Effector CD4-positive, alpha-beta T cell (primary cell): ENCODE data around the gene FNDC4.
A peak's percentile ranks its signal among the peaks of the same experiment; 100 is the strongest.
"Not testable (repeated sequence)": the region's sequence is repeated elsewhere in the genome, so short reads cannot be mapped to it uniquely, and the experiment has no call there.

ENCODE experiments used
- DNase-seq: peaks from one replicate; pipeline ENCODE4 v3.0.0-alpha.2; 2020
- total RNA-seq: gene quantifications from one replicate; lab custom pipeline; 2026; lab: John Stamatoyannopoulos, UW

Gene FNDC4, protein sequence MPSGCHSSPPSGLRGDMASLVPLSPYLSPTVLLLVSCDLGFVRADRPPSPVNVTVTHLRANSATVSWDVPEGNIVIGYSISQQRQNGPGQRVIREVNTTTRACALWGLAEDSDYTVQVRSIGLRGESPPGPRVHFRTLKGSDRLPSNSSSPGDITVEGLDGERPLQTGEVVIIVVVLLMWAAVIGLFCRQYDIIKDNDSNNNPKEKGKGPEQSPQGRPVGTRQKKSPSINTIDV
- 0.75 reads per million for total RNA-seq

DNA sequence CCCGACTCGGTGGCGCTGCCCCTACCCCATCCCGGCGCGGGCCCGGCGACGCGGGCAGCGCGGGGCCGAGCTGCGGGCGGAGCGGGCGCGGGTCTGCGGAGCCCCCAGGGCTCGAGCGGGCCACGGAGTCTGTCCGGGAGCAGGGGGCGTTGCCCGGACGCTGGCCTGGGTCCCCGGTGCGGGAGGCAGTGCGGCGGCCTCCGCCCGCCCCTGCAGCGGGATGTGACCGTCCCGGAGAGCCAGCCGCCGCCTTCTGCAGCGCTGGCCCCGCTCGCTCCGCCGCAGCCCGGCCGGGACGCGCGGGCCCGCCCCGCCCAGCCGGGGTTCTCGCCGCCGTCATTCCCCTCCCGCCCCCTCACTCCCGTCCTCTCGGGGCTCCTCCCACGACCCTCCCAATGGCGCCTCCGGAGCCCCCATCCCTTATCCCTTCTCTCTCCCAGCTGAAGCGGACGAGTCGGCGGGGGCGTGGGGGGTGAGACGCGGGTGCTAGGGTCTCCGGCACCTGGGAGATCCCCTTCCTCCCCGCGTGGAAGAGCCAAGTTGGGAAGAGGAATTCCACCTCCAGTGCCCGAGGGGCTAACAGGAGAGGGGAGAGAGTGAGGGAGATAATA, at the start of gene FNDC4:
TSS of gene FNDC4 (minus strand) at position 257 of the 611 bp plus-strand sequence. CDS start 521 bp downstream, outside the sequence.
- DNase-seq, result peak; percentile 6

DNA sequence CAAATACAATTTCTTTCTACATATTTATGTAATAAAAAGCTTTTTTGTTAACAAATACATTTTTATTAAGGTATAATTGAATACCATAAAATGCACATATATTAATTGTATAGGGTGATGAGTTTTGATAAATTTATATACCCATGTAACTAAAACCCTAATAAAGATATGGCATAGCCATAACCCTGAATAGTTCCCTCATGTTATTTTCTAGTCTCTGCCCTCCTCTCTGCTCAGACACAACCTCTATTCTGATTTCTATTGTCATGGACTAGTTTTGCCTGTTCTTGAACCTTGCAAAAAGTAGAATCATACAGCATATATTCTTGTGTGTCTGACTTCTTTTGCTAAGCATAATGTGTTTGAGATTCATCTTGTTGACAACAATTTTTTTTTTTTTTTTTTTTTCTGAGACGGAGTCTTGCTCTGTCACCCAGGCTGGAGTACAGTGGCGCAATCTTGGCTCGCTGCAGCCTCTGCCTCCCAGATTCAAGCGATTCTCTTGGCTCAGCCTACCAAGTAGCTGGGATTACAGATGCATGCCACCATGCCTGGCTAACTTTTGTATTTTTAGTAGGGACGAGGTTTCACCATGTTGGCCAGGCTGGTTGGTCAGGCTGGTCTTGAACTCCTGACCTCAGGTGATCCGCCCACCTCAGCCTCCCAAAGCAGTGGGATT, 49.3 kb upstream of the FNDC4 start:
- no peak for DNase-seq

DNA sequence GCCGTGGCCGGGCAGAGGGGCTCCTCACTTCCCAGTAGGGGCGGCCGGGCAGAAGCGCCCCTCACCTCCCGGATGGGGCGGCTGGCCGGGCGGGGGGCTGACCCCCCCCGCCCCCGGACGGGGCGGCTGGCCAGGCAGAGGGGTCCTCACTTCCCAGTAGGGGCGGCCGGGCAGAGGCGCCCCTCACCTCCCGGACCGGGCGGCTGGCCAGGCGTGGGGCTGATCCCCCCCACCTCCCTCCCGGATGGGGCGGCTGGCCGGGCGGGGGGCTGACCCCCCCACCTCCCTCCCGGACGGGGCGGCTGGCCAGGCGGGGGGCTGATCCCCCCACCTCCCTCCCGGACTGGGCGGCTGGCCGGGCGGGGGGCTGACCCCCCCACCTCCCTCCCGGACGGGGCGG, 44.6 kb upstream of the FNDC4 start:
- DNase-seq, result not testable (repeated sequence)

DNA sequence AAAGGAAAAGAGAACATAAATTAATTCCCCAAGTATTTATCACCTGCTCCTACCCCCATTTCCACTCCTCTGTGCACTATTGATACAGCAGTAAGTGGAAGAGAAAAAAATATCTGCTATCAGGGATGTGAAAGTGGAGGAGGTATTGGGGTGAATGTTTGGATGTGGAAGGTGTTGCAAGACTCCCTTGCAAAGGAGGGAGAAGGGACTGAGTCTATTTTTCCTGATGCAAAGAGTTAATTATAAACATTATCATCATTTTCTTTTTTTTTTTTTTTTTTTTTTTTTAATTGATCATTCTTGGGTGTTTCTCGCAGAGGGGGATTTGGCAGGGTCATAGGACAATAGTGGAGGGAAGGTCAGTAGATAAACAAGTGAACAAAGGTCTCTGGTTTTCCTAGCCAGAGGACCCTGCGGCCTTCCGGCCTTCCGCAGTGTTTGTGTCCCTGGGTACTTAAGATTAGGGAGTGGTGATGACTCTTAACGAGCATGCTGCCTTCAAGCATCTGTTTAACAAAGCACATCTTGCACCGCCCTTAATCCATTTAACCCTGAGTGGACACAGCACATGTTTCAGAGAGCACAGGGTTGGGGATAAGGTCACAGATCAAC, 43.9 kb upstream of the FNDC4 start:
- not testable (repeated sequence) for DNase-seq

DNA sequence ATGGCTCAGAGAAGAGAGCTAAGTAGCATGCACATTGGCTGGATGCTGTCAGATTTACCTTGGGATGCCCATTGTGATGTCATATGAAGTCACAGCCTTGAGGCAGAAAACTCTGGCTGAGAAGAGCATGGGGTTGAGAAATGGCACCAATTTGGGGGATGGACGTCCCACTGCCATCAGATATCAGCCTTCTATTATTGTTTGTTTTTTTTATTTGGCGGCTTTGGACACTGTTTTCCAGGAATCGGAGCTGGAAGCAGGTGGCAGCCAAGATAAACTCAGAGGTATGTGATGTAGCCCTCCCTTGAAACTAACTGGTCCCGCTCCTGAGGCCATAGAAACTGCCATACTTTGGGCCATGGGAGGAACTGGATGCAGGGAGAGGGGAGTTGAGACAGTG, 42.3 kb upstream of the FNDC4 start:
- DNase-seq, result no peak

DNA sequence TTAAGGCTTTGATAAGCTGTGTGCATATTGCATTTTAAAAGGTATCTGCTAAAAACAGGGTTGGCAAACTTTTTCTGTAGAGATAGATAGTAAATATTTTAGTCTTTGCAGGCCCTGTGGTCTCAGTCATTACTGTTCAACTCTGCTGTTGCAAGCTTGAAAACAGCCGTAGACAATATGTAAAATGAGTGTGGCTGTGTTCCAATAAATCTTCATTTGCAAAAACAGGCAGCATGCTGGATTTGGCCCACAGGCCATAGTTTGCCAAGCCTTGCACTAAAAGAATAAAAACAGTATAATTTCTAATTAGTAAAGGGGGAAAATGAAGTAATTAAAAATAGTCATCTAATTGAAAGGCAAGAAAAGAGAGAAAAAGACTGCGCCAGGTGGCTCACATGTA, 37.0 kb upstream of the FNDC4 start:
- no peak for DNase-seq

DNA sequence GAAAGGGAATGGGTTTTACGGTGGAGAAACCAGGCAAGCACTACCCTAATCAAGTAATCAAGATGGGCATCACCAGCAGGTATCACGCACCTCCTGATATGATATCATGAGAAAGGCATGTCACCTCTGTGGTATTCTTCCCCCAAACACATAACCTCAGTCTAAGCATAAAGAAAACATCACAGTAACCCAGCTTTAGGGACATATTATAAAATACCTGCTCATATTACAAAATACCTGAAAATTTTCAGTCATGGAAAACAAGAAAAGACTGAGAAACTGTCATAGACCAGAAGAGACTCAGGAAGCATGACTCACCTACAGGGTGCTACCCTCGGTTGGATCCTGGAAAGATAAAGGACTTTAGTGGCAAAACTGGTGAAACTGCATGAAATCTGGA, 32.2 kb upstream of the FNDC4 start:
- no peak for DNase-seq

DNA sequence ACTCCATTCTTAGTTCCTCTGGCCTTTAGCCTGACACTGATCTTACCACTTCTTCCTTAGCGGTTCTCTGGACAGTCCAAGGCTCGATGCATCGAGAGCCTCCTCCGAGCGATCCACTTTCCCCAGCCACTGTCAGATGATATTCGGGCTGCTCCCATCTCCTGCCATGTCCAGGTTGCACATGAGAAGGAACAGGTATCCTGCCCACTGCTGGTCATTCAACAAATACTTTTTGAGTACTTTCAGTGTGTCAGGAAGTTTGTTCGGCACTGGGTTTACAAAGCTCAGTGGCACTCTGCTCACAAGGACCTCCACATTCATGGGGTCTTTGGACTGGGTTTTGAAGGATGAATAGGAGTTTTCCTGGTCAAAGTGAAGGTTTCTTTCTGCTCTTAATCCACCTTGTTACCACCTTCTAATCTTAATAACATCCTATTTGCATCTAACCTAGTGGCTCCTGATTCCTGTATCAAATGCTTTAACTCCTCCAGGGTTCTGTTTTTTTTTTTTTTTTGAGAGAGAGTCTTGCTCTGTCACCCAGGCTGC, 27.5 kb upstream of the FNDC4 start:
- DNase-seq, result no peak

DNA sequence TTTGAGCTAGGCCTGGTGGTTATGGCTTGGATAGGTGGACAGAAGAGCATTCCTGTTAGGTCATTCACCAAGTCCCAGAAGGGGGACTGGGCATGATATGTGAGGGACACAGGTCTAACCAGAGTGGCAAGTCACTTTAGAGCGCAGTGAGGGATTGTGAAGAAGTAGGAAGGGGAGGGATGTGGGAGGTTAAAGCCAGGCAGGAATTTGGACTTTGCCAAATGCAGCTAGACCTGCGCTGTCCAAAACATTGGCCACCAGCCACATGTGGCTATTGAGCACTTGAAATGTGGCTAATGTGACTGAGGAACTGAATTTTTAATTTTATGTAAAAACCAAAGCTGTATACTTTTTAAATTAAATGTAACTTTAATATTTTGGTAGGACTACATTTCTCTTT, 25.3 kb upstream of the FNDC4 start:
- DNase-seq, result no peak

DNA sequence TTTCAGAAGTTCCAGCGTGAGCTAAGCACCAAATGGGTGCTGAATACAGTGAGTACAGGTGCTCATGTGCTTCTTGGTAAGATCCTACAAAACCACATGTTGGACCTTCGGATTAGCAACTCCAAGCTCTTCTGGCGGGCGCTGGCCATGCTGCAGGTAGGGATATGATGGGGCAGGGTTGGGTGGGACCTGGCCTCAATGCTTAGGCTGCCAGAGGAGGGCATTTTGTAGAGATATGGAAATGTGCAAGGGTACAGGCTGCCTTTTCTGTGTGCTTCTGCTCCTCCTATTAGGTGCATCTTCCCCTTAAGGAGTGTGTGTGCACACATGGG, 23.7 kb upstream of the FNDC4 start:
- no peak for DNase-seq

DNA sequence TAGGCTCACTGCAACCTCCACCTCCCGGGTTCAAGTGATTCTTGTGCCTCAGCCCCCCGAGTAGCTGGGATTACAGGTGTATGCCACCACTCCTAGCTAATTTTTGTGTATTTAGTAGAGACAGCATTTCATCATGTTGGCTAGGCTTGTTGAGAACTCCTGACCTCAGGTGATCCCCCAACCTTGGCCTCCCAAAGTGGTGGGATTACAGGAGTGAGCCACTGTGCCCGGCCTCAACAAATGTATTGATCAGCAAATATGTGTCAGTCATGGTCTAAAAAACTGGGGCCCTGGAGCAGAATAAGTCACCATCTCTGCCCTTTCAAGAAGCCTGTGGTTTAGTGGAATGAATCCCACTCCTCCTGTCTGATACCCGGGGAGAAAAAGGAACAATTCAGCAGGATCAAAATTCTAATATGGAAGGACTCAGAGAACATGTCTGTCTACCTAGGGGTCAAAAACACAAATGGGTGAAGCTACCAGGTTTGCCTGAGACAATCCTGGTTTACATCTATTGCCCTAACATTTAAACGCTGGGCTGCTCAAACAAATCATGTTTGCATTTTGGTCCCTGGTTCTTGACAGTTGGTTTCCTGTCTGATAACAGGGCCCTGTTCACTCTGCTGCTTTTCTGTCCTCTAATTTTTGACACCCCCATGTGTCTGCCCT, 23.2 kb upstream of the FNDC4 start:
- DNase-seq, result no peak

DNA sequence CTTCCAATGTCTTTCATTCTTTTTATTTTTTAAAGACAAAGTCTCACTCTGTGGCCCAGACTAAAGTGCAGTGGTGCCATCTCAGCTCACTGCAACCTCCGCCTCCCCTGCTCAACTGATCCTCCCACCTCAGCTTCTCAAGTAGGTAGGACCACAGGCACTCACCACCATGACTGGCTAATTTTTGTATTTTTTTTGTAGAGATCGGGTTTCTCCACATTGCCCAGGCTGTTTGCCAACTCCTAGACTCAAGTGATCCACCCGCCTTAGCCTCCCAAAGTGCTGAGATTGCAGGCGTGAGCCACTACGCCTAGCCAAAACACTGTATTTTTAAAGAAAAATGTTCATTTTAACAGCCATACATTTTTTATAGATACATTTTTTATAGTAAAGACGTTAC, 14.3 kb upstream of the FNDC4 start:
- DNase-seq, result no peak

DNA sequence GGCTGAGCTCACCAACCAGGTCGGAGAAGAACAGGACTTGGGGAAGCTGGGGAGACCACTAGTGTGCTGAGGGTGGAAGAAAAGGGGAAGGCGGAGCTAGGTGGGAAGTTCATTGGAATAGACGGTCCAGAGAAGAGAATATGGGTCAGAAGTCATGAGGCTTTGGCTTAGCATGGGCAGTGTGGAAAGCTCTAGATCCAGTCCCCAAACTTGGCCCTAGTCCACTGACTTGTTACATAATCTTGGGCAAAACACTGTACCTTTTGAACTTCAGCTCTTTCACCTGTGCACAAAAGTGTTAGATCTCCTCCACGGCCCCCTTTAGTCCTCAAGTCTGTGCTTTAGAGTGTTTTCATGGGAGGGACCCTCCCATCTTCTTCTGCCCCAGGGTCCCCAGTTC, 12.3 kb upstream of the FNDC4 start:
- no peak for DNase-seq

DNA sequence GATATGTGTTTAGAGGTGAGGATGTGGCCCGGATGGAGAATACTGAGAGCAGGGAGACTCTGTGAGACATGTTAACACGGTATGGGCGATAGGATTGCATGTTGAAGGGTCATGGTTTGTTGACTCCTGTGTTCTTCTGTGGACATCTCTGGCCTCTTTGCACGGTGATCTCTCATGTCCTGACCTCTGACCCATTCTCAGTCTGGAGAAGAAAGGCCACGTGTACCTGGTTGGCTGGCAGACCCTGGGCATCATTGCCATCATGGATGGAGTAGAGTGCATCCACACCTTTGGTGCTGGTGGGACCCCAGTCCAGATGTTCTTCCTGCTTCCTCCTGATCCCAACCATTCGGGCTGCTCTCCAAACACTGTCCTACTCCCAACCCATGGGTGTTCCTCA, 11.6 kb upstream of the FNDC4 start:
- no peak for DNase-seq

DNA sequence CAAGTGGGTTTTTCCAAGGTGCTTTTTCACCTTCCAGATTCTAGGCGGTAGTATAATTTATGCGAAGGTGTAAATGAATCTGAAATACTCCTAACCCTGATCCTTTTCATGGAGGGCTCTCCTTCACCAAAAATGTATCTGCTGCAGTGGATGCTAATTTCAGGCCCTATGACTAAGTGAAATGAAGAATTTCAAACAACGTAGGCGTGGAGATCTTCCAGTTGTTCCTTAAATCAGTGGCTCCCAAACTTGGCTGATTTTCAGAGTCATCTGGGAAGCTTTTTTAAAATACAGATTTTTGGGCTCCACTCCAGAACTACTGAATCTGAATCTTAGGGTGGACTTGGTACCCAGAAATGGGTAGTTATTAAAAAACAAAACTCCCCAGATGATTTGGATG, 7.1 kb upstream of the FNDC4 start:
- no peak for DNase-seq

DNA sequence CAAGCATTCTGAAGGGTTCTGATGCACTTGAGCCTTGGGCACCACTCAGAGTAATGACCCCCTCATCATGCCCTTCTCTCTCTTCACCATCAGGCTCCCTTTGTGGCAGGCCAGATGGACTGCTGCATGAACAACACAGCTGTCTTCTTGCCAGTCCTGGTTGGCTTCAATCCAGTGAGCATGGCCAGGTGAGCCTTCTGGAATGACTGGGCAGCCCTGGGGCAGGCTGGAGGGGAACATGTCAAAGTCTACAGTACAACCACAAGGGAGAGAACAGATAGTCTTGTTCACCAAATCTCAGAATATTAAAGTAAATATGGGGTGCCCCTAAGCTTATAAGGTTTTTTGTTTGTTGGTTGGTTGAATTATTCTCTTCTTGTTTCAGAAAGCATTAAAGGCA, 6.0 kb upstream of the FNDC4 start:
- no peak for DNase-seq

DNA sequence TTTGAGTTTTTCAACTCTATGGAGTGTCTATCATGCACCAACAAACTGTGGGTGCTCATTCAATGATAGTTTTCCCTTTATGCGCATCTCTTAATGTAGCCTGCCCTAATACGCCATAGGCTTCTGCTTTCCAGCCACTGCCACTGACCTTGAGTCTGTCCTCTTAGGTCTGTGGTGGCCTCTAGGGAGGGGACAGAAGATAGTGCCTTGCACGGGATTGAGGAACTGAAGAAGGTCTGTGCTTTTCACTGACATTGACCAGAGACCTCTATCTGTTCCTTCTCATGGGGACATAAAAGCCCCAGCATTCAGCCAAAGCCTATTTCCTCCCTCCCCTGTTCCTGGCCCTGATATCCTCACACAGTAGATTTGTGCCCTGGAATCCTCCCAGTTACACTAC, 4.0 kb upstream of the FNDC4 start:
- no peak for DNase-seq

DNA sequence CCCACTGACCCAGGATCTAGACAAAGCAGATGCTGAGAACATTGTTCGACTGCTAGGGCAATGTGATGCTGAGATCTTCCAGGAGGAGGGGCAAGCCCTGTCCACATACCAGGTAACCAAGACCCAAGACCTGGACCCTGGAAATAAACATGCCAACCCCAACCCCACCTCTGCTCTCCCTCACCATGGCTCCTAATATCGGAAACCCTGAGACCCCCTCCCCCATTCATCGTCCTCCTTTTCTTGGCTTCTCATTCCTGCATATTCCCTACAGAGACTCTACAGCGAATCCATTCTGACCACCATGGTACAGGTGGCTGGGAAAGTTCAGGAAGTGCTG, 2.3 kb upstream of the FNDC4 start:
- no peak for DNase-seq

DNA sequence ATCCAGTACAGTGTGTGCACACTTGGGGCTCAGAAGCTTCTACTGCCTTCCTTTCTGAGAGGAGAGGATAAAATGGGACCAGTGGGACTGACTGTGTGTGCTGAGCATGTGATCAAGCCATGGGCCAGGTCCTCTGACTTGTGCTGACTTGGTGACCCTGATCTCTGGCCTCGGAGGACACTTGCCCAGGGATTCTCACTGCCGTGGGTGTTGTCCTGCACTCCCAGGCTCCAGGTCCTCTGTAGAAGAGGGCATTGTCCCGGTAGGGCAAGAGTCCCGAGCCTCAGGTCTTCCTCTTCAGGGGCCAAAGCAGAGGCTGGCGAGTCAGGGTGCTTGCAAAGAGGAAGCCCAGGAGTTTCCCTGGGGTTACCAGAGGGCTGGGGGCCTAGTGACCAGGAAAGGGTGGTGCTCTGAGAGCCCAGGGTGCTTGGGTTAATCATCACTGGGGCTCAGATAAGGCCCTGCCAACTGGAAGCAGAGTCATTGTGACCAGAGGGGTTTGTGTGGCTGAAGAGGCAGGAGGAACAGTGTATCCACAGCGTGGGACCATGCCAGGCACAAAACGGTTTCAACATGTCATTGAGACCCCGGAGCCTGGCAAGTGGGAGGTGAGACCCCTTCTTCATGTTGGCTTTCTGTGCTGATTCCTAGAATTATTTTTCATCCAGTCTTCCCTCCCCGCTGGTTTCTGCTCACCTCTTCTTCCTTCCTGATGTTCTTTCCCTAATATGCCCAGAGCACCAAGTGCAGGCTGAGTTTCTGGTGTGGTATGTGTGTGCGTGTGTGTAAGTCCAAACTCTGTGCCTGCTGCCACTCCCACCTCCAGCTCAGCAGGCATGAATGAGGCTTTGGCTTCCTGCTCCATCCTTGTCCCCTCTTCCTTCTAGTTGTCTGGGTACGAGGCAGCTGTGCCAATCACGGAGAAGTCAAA, 1.6 kb upstream of the FNDC4 start, which contains the start of gene GCKR:
TSS of gene GCKR (plus strand) at position 483 of the 931 bp plus-strand sequence. CDS start at position 549, 66 bp downstream.
- no peak for DNase-seq

DNA sequence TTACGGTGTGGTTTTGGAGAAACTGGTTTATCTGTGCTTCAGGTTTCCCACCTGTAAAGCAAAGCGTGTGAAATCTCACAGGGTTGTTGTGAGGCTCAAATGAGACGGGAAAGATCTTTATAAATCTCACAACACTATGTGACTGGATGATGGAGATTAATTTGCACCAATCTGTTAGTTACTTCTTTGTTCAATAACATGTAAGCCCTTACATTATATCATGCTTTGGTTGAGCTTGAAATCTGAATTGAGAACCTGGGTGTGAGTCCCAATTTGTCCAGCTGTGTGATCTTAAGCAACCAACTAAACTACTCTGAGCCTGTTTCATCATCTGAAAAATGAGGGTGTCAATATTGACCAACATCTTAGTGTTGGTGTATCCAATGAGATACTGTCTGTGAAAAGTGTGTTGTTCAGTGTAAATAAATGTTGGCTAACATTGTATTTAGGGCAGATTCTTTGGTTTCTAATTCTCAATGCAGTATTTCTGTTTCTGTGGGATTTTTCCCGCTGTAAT, 898 bp upstream of the FNDC4 start:
- DNase-seq, result no peak

DNA sequence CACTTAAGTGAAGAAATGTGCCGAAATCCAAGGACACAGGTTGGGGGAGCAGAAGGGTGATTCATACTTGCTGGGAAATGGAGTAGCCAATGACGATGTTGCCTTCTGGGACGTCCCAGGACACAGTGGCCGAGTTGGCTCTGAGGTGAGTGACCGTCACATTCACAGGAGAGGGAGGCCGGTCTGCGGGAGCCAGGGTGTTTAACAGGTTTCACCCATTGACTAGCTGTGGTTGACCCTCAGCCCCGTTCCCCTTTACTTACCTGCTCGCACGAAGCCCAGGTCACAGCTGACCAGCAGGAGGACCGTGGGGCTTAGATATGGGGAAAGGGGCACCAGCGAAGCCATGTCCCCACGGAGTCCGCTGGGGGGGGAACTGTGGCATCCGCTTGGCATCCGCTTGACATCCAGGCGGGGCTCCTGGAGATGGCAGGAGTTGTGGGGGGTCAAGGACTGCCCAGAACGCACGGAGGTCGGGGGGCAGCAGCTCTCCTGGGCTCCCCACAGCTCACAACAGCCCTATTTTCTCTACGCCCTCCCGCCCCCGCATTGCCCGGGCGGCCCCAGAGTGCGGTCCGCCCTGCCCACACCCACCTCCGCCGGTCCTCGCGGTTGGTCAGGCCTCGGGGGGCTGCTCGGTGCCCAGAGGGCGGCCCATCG, 586 bp downstream of the FNDC4 start:
- no peak for DNase-seq
